GM19023 (cell line): ENCODE results near the gene DIP2C.
"Not testable (repeated sequence)": the region's sequence is repeated elsewhere in the genome, so short reads cannot be mapped to it uniquely, and the experiment has no call there.

Experiments used
- ATAC-seq: cut with Tn5 transposase; IDR thresholded peaks from one replicate; pipeline ENCODE4 v1.9.1; 2021; ENCODE audit warnings: mild to moderate bottlenecking, moderate library complexity; ENCODE audit not compliant: unreplicated experiment

DIP2C gene

DNA sequence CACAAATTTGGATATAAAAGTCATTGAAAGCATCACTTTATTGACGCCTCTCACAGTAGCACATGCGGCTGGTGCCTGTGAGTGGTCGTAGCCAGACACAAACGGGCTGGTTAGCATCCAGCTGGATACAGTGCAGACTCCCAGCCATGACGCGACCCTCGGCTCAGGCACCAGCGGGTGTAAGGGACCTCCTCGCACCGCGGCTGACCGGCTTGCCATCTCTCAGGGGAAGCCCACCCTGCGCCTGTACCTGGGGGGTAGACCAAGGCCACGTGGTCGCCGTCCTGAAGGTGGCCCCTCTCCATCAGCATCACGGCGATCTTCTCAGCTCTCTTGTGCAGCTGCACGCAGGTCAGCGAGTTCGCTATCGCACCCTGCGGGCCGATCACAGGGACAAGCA is 340.4 kb downstream of the DIP2C start:
- no peak for ATAC-seq

DNA sequence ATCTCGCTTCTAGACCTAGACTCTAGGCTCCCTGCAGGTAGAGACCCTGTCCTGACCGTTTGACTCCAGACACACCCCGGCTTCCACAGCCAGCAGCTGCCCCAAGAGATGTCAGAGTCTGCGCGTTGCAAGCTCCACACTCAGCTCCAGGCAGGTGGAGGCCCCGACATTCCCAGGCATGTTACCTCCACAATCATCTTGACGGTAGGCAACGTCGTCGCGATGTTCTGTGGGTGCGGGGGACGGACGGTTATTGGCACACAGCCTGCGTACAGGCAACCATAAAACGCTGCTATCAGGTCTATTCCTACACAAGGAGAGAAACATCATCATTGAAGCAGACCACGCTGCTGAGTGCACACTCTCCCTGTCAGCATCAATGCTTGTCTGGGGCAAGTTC is 341.0 kb downstream of the DIP2C start:
- ATAC-seq = no peak

DNA sequence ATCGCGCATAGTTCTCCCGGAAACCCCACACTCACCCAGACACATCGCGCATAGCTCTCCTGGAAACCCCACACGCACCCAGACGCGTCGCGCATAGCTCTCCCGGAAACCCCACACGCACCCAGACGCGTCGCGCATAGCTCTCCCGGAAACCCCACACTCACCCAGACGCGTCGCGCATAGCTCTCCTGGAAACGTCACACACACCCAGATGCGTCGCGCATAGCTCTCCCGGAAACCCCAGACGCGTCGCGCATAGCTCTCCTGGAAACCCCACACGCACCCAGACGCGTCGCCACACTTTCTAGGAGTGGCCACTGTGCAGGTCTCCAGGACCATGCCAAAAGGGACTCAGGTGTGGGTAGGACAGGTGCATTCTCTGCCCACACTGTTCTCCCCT is 341.7 kb downstream of the DIP2C start:
- ATAC-seq = not testable (repeated sequence)

DNA sequence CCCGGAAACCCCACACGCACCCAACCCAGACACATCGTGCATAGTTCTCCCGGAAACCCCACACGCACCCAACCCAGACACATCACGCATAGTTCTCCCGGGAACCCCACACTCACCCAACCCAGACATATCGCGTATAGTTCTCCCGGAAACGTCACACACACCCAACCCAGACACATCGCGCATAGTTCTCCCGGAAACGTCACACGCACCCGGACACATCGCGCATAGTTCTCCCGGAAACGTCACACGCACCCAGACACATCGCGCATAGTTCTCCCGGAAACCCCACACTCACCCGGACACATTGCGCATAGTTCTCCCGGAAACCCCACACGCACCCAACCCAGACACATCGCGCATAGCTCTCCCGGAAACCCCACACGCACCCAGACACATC is 342.3 kb downstream of the DIP2C start:
- not testable (repeated sequence) for ATAC-seq

DNA sequence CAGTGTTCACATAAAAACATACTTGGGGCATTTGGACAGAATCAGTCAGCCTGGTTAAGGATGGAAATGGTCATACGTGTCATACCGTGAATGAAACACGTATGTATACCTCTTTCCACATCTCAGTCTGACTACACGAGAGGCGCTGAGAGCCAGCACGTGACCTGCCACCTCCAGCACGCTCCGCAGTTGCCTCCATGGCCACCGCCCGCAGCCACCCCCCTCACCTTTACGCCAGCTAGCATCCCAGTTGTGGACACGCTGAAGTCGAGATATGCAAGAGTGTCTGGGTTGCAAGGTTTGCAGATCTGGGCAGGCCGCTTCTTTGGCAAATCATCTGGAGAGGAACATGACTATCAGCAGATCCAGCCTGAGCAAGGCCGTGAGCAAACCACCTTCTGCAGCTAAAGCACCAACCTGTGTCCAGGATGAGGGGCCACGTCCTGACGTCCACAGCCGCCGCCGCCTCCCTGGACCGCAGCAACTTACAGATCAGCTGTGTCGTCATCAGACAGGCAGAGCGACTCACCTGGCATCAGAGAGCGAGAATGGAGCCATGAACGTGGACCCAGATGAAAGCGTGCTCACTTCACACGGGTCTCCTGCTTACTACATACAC is 344.8 kb downstream of the DIP2C start:
- ATAC-seq = no peak

DNA sequence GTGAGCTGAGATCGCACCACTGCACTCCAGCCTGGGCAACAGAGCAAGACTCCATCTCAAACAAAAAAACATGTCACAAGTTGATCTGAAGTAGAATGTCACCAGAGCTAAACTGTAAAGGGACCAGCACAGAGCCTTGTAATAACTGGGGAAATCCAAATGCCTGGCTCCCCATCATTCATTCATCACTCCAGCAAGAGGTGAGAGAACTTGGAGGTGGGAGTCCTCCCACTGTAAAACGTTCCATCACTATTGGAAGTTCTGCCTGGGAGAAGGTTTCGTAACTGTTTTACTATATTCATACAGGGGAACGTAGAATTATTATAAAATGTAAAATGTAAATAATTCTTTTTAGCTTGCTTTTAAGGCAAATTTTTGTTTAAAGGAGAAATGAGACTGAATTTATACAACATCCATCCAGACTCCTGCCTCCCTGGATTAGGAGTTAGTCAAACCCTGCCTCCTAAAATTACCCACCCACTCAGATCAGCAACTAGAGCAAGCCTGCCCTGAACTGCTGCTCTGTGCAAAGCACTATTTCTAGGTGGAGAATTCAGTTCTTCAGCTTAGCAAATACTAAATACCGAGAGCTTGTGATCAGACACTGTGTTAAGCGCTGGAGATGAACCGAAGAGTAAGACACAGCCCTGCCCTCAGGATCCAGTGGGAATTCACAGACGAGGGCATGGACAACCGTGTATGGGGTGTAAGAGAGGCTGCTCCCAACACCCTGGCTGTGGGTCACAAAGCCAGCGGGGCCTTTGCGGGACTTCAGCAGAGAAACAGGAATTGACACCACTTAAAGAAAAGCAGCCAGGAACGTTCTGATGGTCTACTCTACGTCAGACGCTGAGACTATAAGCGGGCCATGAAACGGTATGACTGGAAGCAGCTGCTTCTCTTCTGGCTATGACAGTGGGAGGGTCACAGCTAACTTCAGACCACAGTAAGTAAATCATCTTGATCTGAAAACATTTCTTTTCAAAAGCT is 345.9 kb downstream of the DIP2C start:
- no peak for ATAC-seq

DNA sequence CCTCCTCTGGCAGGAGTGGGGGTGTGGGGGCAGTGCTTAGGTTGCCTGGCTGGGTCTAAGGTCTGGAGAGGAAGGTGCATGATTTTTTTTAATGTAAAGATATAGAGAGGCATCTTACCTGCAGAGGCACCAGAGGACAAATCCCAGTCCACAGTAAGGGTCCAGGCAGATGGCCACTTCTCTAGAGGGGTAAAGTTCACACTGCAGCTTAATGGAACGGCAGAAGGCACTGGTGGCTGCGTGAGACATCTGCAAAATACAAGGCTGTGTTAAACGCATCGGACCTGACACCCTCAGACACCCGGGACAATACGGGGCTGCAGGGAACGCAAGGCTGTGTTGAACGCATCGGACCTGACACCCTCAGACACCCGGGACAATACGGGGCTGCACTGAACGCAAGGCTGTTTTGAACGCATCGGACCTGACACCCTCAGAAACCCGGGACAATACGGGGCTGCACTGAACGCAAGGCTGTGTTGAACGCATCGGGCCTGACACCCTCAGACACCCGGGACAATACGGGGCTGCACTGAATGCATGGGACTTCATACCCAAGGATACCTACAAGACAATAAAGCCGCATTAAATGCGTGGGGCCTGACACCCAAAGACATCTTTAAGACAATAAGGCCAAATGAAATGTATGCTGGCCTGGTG is 348.3 kb downstream of the DIP2C start:
- no peak for ATAC-seq

DNA sequence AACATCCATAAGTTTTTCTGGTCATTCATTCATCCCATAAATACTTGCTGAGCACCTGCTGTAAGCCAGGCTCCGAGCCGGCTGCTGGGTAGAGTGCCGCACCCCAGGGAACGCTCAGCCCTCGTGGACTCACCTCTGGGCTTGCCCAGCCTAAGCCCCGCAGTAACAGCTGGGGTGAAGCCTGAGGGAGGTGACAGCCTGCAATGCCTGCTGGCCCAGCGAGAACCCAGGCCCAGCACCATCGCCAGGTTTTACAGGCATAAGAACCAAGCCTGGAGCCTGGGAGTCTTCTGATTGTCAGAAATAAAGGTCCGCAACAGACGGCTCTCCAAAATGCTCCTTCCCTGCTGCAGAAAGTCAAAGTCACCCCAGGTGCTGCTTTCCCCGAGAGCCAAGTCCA is 348.8 kb downstream of the DIP2C start:
- ATAC-seq = no peak

DNA sequence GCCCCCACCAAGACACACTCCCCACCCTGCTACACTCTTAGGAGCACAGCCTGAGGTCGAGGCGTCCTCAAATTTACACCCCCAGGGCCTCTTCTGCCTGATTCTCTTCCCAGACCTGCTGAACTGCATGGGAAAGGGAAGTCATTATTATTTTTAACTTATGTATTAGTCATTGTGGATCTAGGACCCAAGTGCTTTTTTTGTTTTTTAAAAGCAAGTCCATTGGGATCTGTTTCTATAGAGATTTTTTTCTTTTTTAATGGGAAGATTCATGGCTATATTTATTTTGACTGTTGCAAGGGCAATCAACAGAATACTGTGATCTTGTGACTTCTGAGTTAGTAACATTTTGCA is 350.5 kb downstream of the DIP2C start:
- no peak for ATAC-seq

DNA sequence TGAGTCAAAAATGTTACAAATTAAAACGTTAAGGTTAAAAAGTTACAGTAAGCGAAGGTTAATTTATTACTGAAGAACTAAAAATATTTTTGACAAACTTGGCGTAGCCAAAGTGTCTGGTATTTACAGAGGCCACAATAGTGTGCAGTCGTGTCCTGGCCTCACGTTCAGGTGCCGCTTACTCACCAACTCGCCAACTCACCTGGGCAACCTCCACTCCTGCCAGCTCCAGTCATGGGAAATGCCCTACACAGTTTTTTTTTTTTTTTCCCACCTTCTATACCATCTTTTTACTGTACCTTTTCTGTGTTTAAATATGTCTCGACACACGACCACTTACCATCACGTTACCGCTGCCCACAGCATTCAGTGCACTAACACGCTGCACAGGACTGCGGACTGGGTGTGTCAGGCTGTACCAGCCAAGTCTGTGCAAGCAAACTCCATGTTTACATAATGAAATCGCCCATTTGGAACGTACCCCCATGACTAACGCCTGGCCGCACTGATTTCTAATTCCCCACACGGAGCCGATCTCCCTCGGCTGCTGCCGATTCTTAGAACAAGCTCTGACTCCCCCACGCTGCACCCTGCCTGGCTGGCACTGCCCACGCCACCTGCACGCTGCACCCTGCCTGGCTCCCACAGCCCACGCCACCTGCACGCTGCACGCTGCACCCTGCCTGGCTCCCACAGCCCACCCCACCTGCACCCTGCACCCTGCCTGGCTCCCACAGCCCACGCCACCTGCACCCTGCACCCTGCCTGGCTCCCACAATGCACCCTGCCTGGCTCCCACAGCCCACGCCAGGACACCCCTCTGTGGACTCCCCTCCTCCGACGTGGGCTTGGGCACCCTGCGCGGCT is 351.1 kb downstream of the DIP2C start:
- no peak for ATAC-seq

DNA sequence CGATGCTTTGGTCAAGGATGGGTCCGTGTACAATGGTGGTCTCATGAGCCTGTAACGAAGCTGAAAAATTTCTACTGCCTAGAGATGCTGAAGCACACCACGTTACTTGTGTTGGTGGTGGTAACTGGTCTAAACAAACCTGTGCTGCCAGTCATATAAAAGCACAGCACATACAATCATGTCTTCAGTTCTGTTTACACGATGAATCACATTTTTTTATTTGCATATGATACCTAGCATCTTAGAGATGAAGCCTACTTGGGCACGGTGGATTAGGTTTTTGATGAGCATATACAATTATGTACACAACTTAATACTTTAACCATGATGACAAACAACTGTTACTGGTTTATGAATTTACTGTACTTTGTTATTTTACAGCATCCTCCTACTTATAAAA is 353.2 kb downstream of the DIP2C start:
- ATAC-seq = no peak

DNA sequence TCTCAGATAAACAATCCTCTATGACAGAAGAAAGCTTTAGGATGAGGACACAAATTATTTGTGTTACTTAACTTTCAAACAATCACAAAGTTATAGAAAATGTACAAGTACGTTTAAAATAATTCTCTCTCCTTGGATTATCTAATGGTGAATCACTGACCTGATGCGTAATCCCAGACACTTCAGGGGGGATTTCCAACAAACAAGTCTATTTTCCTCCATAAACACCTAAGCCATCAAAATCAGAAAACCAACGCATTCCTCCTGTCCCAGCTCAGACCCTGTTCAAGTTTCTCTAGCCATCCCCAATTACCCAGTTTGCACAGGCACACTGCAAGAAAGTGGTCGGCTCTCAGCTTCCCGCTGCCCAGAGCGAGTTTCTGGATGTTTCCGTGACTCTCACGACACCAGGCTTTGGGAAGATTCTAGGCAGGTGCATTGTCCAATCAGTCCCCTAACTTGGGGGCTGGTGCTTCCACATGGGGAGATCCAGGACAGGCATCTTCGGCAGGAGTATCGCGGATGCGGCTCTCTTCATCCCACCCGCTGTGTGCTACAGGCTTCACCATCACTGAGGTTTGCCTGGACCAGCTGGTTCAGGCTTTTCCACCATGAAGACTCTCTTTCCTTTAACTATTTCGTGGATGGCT is 354.2 kb downstream of the DIP2C start:
- no peak for ATAC-seq

DNA sequence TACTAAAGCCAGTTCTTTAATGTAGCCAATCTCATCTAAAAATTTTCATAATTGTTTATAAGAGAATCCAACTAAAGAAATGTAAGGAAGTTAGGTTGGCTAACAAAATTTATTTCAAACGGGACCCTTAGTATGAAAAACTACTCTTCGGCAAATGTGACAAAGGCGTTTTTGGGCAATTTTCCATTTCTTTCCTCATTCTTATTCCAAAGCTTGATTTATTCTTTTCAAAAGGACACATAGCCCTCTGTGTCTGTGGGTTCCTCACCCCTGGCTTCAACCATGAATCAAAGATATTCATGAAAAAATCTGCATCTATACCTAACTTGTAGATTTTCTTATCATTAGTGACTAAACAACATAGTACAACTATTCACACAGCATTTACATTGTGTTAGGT is 358.3 kb downstream of the DIP2C start:
- ATAC-seq = no peak

DNA sequence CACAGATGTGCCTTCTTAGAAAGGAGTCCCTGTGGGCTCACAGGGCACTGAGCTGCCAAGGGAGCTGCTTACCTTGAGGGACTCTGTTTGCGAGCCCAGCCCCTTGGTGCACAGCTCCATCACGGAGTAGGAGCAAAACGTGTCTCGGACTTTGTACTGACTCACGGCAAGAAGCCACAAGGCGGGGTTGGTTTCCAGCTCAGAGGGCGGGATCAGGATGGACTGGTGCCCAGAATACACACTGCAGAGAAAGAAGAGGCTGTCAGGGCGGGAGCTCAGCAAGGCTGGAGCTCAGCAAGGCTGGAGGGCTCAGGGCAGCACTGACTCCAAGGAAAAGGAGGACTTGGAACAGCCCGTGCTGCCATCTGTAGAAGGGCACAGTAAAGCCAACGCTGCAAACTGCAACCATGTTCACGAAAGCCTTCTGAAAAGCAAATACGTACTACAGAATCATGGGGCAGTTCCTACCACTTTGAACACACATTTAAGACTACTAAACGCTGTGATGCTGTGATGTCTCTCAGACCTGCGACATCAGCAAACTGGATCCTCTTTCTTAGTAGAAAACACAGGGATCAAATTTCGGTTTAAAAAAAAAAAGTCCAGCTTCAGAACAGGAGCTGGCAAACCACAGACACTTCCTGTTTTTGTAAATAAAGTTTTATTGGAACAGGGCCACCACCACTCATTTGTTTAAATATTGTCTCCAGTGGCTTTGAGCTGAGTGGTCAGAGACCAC is 359.9 kb downstream of the DIP2C start:
- no peak for ATAC-seq

DNA sequence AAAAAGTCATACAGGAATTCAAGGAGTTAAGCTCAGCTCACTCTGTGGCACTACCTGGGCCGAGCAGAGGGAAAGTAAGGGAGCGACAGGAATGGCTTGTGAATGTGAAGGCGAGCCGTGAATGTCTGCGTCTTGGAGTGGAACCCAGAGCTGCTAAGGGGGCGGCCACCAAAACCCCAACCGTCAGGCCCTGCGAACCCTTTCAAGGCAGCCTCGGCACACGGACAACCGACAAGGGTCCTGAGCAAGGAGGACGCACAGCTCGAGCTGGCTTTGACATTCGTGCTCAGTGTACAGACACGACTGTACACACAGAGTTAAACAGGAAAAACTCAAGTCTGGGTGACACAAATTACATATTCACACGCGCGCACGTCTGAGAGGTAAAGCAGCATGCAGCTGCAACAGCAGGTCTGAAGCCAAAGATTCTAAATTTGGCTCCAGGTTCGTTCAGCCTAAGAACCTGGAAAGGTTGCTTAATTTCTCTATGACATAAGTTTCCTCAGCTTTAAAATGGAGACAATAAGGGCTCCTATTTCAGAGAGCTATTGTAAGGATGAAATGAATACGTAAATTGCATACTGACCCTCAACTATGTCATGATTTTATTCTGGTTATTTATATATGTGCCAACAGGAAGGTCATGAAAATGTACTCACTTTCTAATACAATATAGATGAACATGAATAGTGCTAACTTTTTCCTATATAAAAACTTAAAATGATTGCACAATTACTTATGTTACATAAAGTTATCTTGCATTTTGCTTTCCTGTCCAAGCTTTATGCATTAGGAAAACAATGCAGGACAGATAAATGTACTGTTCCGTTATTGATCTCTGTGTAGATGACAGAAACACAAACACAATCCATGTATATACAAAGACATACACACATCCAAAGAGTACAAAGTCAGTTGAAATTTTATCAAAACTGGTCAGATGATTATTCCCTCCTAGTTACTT is 361.3 kb downstream of the DIP2C start:
- ATAC-seq = no peak

DNA sequence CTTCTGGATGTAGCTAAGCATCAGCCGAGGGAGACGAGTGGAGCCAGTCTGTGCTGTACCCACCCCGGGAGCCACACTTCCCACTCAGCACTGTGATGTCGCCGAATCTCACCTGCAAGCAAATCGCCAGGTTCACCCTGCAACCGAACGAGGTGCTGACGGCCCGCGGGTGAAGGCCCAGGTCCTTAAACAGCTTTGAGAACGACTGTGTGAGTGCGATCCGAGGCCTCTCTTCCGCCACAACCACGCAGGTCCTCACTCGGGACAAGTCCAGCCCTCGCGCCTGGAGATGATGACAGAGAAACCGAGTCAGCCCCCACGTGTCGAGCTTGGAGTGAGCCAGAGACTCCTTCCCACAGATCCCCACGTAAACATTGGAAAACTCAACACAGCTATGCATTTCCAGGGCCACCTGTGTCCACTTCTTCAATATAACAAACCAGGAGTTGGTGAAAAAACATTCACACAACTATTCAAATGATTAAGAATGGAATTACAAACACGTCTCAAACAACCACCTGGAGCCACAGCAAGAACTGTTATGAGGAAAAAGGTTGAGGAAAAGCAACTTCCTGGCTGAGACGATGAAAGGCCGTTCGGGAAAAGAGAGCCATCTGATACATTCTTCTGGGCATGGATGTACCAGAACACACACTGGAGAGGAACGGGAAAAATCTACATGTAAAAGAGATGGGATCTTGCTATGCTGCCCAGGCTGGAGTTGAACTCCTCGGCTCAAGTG is 362.4 kb downstream of the DIP2C start:
- no peak for ATAC-seq

DNA sequence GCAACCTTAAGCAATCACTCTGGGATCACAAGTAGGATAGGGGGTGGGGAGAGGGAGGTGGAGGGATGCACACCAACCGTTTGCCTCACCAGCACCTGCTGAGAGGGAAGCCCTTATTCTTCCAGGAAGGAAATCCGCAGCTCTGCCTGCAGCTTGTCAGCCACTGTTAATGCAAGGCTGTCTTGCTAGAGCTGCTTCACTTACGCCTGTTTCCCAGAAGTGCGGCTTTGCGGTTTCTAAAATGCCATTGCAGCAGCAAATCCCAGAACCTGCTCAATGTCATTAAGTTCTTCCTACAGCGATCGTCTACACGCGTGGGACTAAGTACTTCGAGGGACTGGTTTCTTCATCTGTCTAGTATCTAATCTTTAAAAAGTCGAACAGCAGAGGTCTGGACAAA is 363.1 kb downstream of the DIP2C start:
- no peak for ATAC-seq

DNA sequence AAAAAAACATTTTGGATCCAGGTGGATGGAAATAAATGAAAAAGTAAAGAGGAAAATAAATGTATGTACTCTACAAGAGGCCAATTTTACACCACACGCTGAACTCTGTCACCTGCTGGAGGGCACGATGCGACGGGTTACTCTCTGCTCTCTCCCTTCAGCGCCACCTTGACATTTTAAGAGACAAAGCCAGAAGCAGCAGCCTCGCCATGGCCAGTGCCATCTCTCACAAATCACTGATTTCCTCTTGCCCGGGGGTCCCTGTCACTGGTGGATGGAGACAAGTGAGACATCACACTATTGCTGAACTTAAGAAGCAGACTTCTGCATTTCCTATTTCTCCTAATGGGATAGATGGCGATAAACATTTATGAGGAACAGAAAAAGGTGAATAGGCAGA is 364.2 kb downstream of the DIP2C start:
- ATAC-seq = no peak
